ENCODE data around the gene RNF125. TPM values are rescaled to one million over a fixed set of nuclear protein-coding genes. Genes with fewer than 3 reads are reported as not detected.

Gene RNF125
- total and polyA plus RNA-seq, 2 experiments from 2014 or later = 11.4 to 29.2 TPM

- Histone ChIP-seq H2AFZ (peak overlapping the region; percentile 98; the same call in 1 of the 2 replicates), H3K27ac (ENCODE audit: low read depth) (peak overlapping the region; percentile 100; the same call in 1 of the 2 replicates), H3K4me3 (peak overlapping the region; percentile 92), H4K20me1 (replicated peaks; ENCODE audit: insufficient read depth) (peaks cover 17% of the 10 kb centered on the region), H3F3A (replicated peaks; ENCODE audit: low read depth) (peaks cover 12% of the 10 kb centered on the region), H3K4me2 (peak overlapping the region; percentile 86), H3K36me3 (ENCODE audit: insufficient read depth) (peaks cover 2% of the 10 kb centered on the region; the same call in 1 of the 2 replicates), H3K79me2 (replicated peaks; ENCODE audit: insufficient read depth) (peaks cover 34% of the 10 kb centered on the region), H3K9me2 (ENCODE audit: insufficient read depth) (no peaks in the 10 kb centered on the region), H3K27me3 (ENCODE audit: insufficient read depth) (no peaks in the 10 kb centered on the region), H3K4me1 (ENCODE audit: insufficient read depth) (peaks cover 31% of the 10 kb centered on the region)
- TF ChIP-seq EZH2 (IDR thresholded peaks at IDR 0.05; ENCODE audit: low read depth, unreplicated experiment) (no peak), REST (IDR thresholded peaks at IDR 0.05; ENCODE audit: unreplicated experiment) (no peak), NANOG (IDR thresholded peaks at IDR 0.05; ENCODE audit: borderline replicate concordance) (no peak), EZH2phosphoT487 (IDR thresholded peaks at IDR 0.05; ENCODE audit: unreplicated experiment) (no peak), ZNF114 (CRISPR knock-in tag; IDR thresholded peaks at IDR 0.05) (no peak), JUNB (IDR thresholded peaks at IDR 0.05; ENCODE audit: unreplicated experiment) (no peak), POLR2AphosphoS5 (IDR thresholded peaks at IDR 0.05; ENCODE audit: low read depth) (no peak), CTCF (conservative IDR thresholded peaks at IDR 0.05; ENCODE audit: low read depth in 2 of 2) (no peak), STAT1 (IDR thresholded peaks at IDR 0.05; ENCODE audit: unreplicated experiment) (no peak), CREB1 (CRISPR knock-in tag; IDR thresholded peaks at IDR 0.05; ENCODE audit: low read depth) (no peak), ZNF331 (CRISPR knock-in tag; IDR thresholded peaks at IDR 0.05; ENCODE audit: low read depth) (no peak)
- ATAC-seq (no peak), DNase-seq (ENCODE audit: low spot score) (no peak)
- H3K9me3 Mint-ChIP-seq = no peaks in the 10 kb centered on the region; the same call in 2 of the 3 replicates
- H3K27me3 Mint-ChIP-seq (ENCODE audit: insufficient read depth, low read depth, poor library complexity) = peaks cover 7% of the 10 kb centered on the region
- peaks cover 27% of the 10 kb centered on the region for H3K4me1 Mint-ChIP-seq
- H3K4me3 Mint-ChIP-seq = peak overlapping the region; percentile 83
- peaks cover 23% of the 10 kb centered on the region for H3K36me3 Mint-ChIP-seq (ENCODE audit: low read depth)
- peak overlapping the region; percentile 96 for H3K27ac Mint-ChIP-seq
Observed at GRCh38 chr18:32091325-32091723, 72.7 kb downstream of the RNF125 start.

Data from GM23338 (cell line).